Esophagus squamous epithelium (tissue), 4 donors: Measurements from ENCODE around the gene AKNA.

ENCODE experiments used
- CTCF ChIP-seq, 6 experiments: fragments of 450-650 bp in 4 of 6; fragments of 200-600 bp in 2 of 6; sonication (generic) in 2 of 6; IDR thresholded peaks; one replicate each; pipeline ENCODE4 v1.5.1; 2016 to 2019; ENCODE audit warnings: antibody characterized with exemption in 6 of 6, mild to moderate bottlenecking in 4 of 6, moderate library complexity in 4 of 6
- POLR2A ChIP-seq, 4 donors: fragments of 450-650 bp; IDR thresholded peaks; one replicate each; pipeline ENCODE4 v1.6.1; 2017; ENCODE audit warnings: antibody characterized with exemption in 4 of 4, mild to moderate bottlenecking in 4 of 4, moderate library complexity in 3 of 4

- TF ChIP-seq CTCF (IDR thresholded peaks at IDR 0.05) (no peak), POLR2A (IDR thresholded peaks at IDR 0.05) (no peak)
Observed at GRCh38 chr9:114287763-114288192, 100.0 kb downstream of the AKNA start.
